Neural cell (in vitro differentiated cells): ENCODE results near the gene SNX27. TPM values are rescaled to one million over a fixed set of nuclear protein-coding genes. Genes with fewer than 3 reads are reported as not detected.
"Not testable (repeated sequence)": the region's sequence is repeated elsewhere in the genome, so short reads cannot be mapped to it uniquely, and the experiment has no call there.

Experiments
- H2AFZ ChIP-seq: fragments of 200-600, 300-800 bp; sonication (generic), shearing (Covaris generic); 2 replicates; pipeline ENCODE4 v1.6.0; 2014; ENCODE audit warnings: low read depth, mild to moderate bottlenecking, antibody characterized with exemption, low read length, moderate library complexity
- H3F3A ChIP-seq: fragments of 200-600 bp; shearing (Covaris generic); 2 replicates; pipeline ENCODE4 v1.6.1; 2016; ENCODE audit warnings: mild to moderate bottlenecking, moderate library complexity, mixed read lengths, antibody characterized with exemption, low read length; ENCODE audit not compliant: insufficient read depth, poor library complexity, severe bottlenecking
- H3K27ac ChIP-seq: fragments of 200-600, 300-800 bp; sonication (generic), shearing (Covaris generic); 2 replicates; pipeline ENCODE4 v1.5.1; 2014; ENCODE audit warnings: mild to moderate bottlenecking, low read length, moderate library complexity
- H3K27me3 ChIP-seq: fragments of 300-800, 200-600 bp; sonication (generic), shearing (Covaris generic); 2 replicates; pipeline ENCODE4 v1.6.0; 2014; ENCODE audit warnings: mild to moderate bottlenecking, low read depth, low read length, moderate library complexity; ENCODE audit not compliant: insufficient read depth
- H3K36me3 ChIP-seq: fragments of 300-800, 200-600 bp; sonication (generic), shearing (Covaris generic); 2 replicates; pipeline ENCODE4 v1.5.1; 2014; ENCODE audit warnings: mild to moderate bottlenecking, antibody characterized with exemption, low read length, moderate library complexity; ENCODE audit not compliant: insufficient read depth
- H3K4me2 ChIP-seq: fragments of 300-800, 200-600 bp; sonication (generic), shearing (Covaris generic); 2 replicates; pipeline ENCODE4 v1.6.0; 2014; ENCODE audit warnings: mild to moderate bottlenecking, low read length
- H3K4me3 ChIP-seq: fragments of 300-800, 200-600 bp; sonication (generic), shearing (Covaris generic); 2 replicates; pipeline ENCODE4 v1.5.1; 2014; ENCODE audit warnings: mild to moderate bottlenecking, low read length, moderate library complexity
- H3K79me2 ChIP-seq: fragments of 200-600 bp; shearing (Covaris generic); replicated peaks from 2 replicates; pipeline ENCODE4 v1.6.0; 2014; ENCODE audit warnings: mild to moderate bottlenecking, low read length, moderate library complexity; ENCODE audit not compliant: insufficient read depth
- H3K9ac ChIP-seq: fragments of 300-800, 200-600 bp; sonication (generic), shearing (Covaris generic); 2 replicates; pipeline ENCODE4 v1.6.1; 2016; ENCODE audit warnings: mild to moderate bottlenecking, low read length, mixed read lengths
- H3K9me2 ChIP-seq: fragments of 200-600 bp; shearing (Covaris generic); 2 replicates; pipeline ENCODE4 v1.6.1; 2016; ENCODE audit warnings: mild to moderate bottlenecking, low read length, mixed read lengths; ENCODE audit not compliant: insufficient read depth
- H3K9me3 ChIP-seq: fragments of 200-600, 300-800 bp; sonication (generic), shearing (Covaris generic); 2 replicates; pipeline ENCODE4 v1.6.1; 2016; ENCODE audit warnings: mild to moderate bottlenecking, mixed run types, low read length, moderate library complexity, mixed read lengths
- H4K20me1 ChIP-seq: fragments of 200-600 bp; shearing (Covaris generic); 2 replicates; pipeline ENCODE4 v1.6.1; 2016; ENCODE audit warnings: mild to moderate bottlenecking, mixed run types; ENCODE audit not compliant: insufficient read depth
- CTCF ChIP-seq: fragments of 450-650 bp; IDR thresholded peaks from 2 replicates; pipeline ENCODE4 v1.5.1; 2014; ENCODE audit warnings: antibody characterized with exemption, mild to moderate bottlenecking, moderate library complexity; ENCODE audit not compliant: poor library complexity, severe bottlenecking
- EP300 ChIP-seq: fragments of 450-650 bp; conservative IDR thresholded peaks from 2 replicates; pipeline ENCODE4 v1.6.1; 2014; ENCODE audit warnings: antibody characterized with exemption, mild to moderate bottlenecking, moderate library complexity; ENCODE audit not compliant: poor library complexity, severe bottlenecking
- EZH2 ChIP-seq: fragments of 200-600, 300-800 bp; shearing (Covaris generic), sonication (generic); IDR thresholded peaks from 2 replicates; pipeline ENCODE4 v1.6.1; 2014; ENCODE audit warnings: antibody characterized with exemption, low read length, borderline replicate concordance, mild to moderate bottlenecking; ENCODE audit not compliant: insufficient read depth, poor library complexity, severe bottlenecking
- MXI1 ChIP-seq: fragments of 450-650 bp; conservative IDR thresholded peaks from 2 replicates; pipeline ENCODE4 v1.6.1; 2014; ENCODE audit warnings: antibody characterized with exemption, mild to moderate bottlenecking; ENCODE audit not compliant: poor library complexity, severe bottlenecking
- POLR2AphosphoS5 ChIP-seq: IDR thresholded peaks from 2 replicates; pipeline ENCODE4 v1.6.1; 2012
- RAD21 ChIP-seq: fragments of 450-650 bp; conservative IDR thresholded peaks from 2 replicates; pipeline ENCODE4 v1.6.1; 2014; ENCODE audit warnings: antibody characterized with exemption, mild to moderate bottlenecking, moderate library complexity
- REST ChIP-seq: IDR thresholded peaks from 2 replicates; pipeline ENCODE4 v1.6.1; 2012; ENCODE audit warnings: borderline replicate concordance
- SMC3 ChIP-seq: fragments of 450-650 bp; conservative IDR thresholded peaks from 2 replicates; pipeline ENCODE4 v1.6.1; 2014; ENCODE audit warnings: antibody characterized with exemption, mild to moderate bottlenecking, moderate library complexity; ENCODE audit not compliant: poor library complexity
- TAF1 ChIP-seq: IDR thresholded peaks from 2 replicates; pipeline ENCODE4 v1.6.1; 2012; ENCODE audit warnings: low read depth
- polyA plus RNA-seq: library from polyadenylated mRNA; depleted of rRNA; stranded (reverse); fragments of >200 nt; gene quantifications from 2 replicates; pipeline ENCODE4 v1.2.3, GENCODE V29; 2014

Gene SNX27
- polyA plus RNA-seq, 1 donor from 2014 or later: 30.2 TPM

GRCh38 chr1:151596166-151596953 is 15.5 kb upstream of the SNX27 start:
- Histone ChIP-seq H3K4me3 (no peak overlapping the region), H2AFZ (no peak overlapping the region), H3K4me2 (no peak overlapping the region), H3F3A (no peaks in the 10 kb centered on the region), H3K9me2 (no peaks in the 10 kb centered on the region), H3K27ac (no peak overlapping the region), H4K20me1 (no peaks in the 10 kb centered on the region), H3K9ac (no peak overlapping the region), H3K9me3 (no peaks in the 10 kb centered on the region), H3K27me3 (peaks cover 3% of the 10 kb centered on the region), H3K79me2 (no peaks in the 10 kb centered on the region), H3K36me3 (no peaks in the 10 kb centered on the region)
- TF ChIP-seq POLR2AphosphoS5 (no peak), EZH2 (no peak)

GRCh38 chr1:151602550-151602949 is 9.3 kb upstream of the SNX27 start:
- H3K27me3 ChIP-seq, H3F3A ChIP-seq, H3K27ac ChIP-seq, H3K9me3 ChIP-seq, H3K4me3 ChIP-seq, H3K4me2 ChIP-seq, H3K9me2 ChIP-seq, H3K36me3 ChIP-seq, H2AFZ ChIP-seq, H3K79me2 ChIP-seq, H3K9ac ChIP-seq, H4K20me1 ChIP-seq: not testable (repeated sequence)

- no peaks in the 10 kb centered on the region for H3F3A ChIP-seq
- TF ChIP-seq SMC3: no peak
- no peak for TF ChIP-seq RAD21
- TF ChIP-seq TAF1: no peak
- no peak for TF ChIP-seq CTCF
- TF ChIP-seq EZH2: no peak
- no peak for TF ChIP-seq POLR2AphosphoS5
- no peak for TF ChIP-seq EP300
- no peak for TF ChIP-seq MXI1
- TF ChIP-seq REST: no peak
- H3K4me2 ChIP-seq: no peak overlapping the region
- no peaks in the 10 kb centered on the region for H3K27me3 ChIP-seq
- no peak overlapping the region for H3K9ac ChIP-seq
- H3K9me2 ChIP-seq: no peaks in the 10 kb centered on the region
- H3K27ac ChIP-seq: no peak overlapping the region
- no peak overlapping the region for H2AFZ ChIP-seq
- H3K4me3 ChIP-seq: no peak overlapping the region
- no peaks in the 10 kb centered on the region for H3K36me3 ChIP-seq
- H3K79me2 ChIP-seq: no peaks in the 10 kb centered on the region
- no peaks in the 10 kb centered on the region for H3K9me3 ChIP-seq
- H4K20me1 ChIP-seq: no peaks in the 10 kb centered on the region
Observed at GRCh38 chr1:151604291-151604690, 7.6 kb upstream of the SNX27 start.
